OCI-LY3 (cell line): Measurements from ENCODE around the gene EGLN1.

Experiments
- H2AFZ ChIP-seq: fragments of 200-600, 300-600 bp; shearing (Covaris generic); 2 replicates; pipeline ENCODE4 v1.6.0; 2014; ENCODE audit warnings: antibody characterized with exemption, low read depth, low read length
- H3K27ac ChIP-seq: fragments of 200-600, 300-600 bp; sonication (generic); 2 replicates; pipeline ENCODE4 v1.5.1; 2014; ENCODE audit warnings: mild to moderate bottlenecking, low read length, moderate library complexity, mixed read lengths
- H3K27me3 ChIP-seq: fragments of 200-600, 300-600 bp; sonication (generic); 2 replicates; pipeline ENCODE4 v1.6.1; 2014; ENCODE audit warnings: low read depth, low read length, mixed read lengths
- H3K36me3 ChIP-seq: fragments of 200-600, 300-600 bp; sonication (generic); replicated peaks from 2 replicates; pipeline ENCODE3; 2014; ENCODE audit warnings: low read depth, low read length, mixed read lengths
- H3K4me1 ChIP-seq: fragments of 300-600, 200-600 bp; sonication (generic); 2 replicates; pipeline ENCODE4 v1.6.1; 2014; ENCODE audit warnings: low read length, mixed read lengths
- H3K4me2 ChIP-seq: fragments of 200-600, 300-600 bp; sonication (generic); 2 replicates; pipeline ENCODE4 v1.6.1; 2014; ENCODE audit warnings: low read length, mixed read lengths
- H3K4me3 ChIP-seq: fragments of 300-600, 200-600 bp; sonication (generic); 2 replicates; pipeline ENCODE4 v1.5.1; 2014; ENCODE audit warnings: antibody characterized with exemption, mild to moderate bottlenecking, low read length, moderate library complexity
- H3K79me2 ChIP-seq: fragments of 300-600, 200-600 bp; shearing (Covaris generic); 2 replicates; pipeline ENCODE4 v1.6.1; 2014; ENCODE audit warnings: mild to moderate bottlenecking, low read length, mixed read lengths
- H3K9ac ChIP-seq: fragments of 300-600, 200-600 bp; shearing (Covaris generic); 2 replicates; pipeline ENCODE4 v1.6.0; 2014; ENCODE audit warnings: mild to moderate bottlenecking, low read length, moderate library complexity
- H3K9me3 ChIP-seq: fragments of 200-600, 300-600 bp; shearing (Covaris generic); 2 replicates; pipeline ENCODE4 v1.6.1; 2014; ENCODE audit warnings: low read length, mixed read lengths; ENCODE audit not compliant: insufficient read depth
- H4K20me1 ChIP-seq: fragments of 200-600, 300-600 bp; sonication (generic); 2 replicates; pipeline ENCODE4 v1.6.1; 2016; ENCODE audit warnings: low read length, mixed read lengths; ENCODE audit not compliant: insufficient read depth
- CTCF ChIP-seq: fragments of 200-600, 300-600 bp; sonication (generic); IDR thresholded peaks from 2 replicates; pipeline ENCODE4 v1.5.1; 2014; ENCODE audit warnings: antibody characterized with exemption, low read length, low read depth
- EZH2phosphoT487 ChIP-seq: fragments of 200-600 bp; shearing (Covaris generic); IDR thresholded peaks from 2 replicates; pipeline ENCODE4 v1.6.1; 2018; ENCODE audit warnings: antibody characterized with exemption, mixed run types, low read depth

EGLN1 gene

GRCh38 chr1:231324660-231325059 is 97.4 kb downstream of the EGLN1 start:
- Histone ChIP-seq H3K79me2 (no peaks in the 10 kb centered on the region), H3K4me3 (no peak overlapping the region)
- TF ChIP-seq EZH2phosphoT487 (no peak), CTCF (no peak)

DNA sequence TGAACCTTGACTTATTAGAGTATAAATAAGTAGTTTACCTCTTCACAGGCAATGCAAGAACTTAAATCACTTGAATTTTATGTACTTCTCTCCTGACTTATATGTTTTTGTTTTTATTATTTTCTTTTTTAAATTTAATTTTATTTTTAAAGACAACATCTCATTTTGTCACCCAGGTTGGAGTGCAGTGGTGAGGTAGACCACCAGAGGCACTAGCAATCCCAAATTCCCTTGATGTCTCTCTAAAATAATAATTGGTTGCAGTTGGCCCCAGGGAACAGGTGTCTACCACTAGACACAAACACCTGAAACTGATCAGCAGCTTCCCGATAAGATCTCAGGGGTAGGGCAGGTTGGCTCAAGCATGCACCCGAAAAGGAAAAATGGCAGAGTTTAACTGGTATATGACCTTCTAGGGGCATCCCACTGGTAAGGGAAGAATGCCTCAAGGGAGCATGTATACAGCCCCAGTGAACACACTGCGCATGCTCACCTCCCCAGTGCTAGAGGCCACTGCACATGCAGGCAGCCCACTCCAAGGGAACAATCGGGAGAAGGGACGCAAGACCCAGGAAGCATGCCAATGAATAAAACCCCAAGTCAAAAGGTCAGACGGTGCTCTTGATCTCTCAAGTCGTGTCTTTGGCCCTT is 99.1 kb downstream of the EGLN1 start:
- no peaks in the 10 kb centered on the region for H3K79me2 ChIP-seq
- H3K4me1 ChIP-seq, result no peaks in the 10 kb centered on the region
- H3K4me2 ChIP-seq, result no peak overlapping the region
- no peaks in the 10 kb centered on the region for H4K20me1 ChIP-seq
- H3K9ac ChIP-seq, result no peak overlapping the region
- H3K36me3 ChIP-seq, result no peaks in the 10 kb centered on the region
- no peak overlapping the region for H3K27ac ChIP-seq
- H3K27me3 ChIP-seq, result no peaks in the 10 kb centered on the region
- no peak overlapping the region for H2AFZ ChIP-seq
- H3K4me3 ChIP-seq, result no peak overlapping the region
- no peaks in the 10 kb centered on the region for H3K9me3 ChIP-seq
- TF ChIP-seq EZH2phosphoT487, result no peak
- no peak for TF ChIP-seq CTCF

More at GRCh38 chr1:231324660-231325059, 97.4 kb downstream of the EGLN1 start:
- no peaks in the 10 kb centered on the region for H3K27me3 ChIP-seq
- H3K9ac ChIP-seq, result no peak overlapping the region
- no peak overlapping the region for H2AFZ ChIP-seq
- no peak overlapping the region for H3K27ac ChIP-seq
- H3K4me1 ChIP-seq, result peaks cover 6% of the 10 kb centered on the region
- H3K36me3 ChIP-seq, result no peaks in the 10 kb centered on the region
- no peaks in the 10 kb centered on the region for H4K20me1 ChIP-seq
- H3K4me2 ChIP-seq, result no peak overlapping the region
- no peaks in the 10 kb centered on the region for H3K9me3 ChIP-seq

DNA sequence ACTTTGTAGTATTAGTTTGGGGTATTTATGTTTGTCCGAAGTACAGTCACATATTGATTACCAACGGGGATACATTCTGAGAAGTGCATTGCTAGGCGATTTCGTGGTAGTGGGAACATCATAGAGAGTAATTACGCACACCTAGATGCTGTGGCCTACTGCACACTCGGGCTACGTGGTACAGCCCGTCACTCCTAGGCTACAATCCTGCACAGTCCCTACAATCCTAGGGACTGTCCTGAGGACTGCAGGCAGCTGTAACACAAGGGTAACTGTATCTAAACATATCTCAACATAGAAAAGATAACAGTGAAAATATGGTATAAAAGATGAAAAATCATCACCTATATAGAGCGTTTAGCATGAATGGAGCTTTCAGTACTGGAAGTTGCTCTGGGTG is 103.0 kb downstream of the EGLN1 start:
- no peak overlapping the region for H3K9ac ChIP-seq
- H3K36me3 ChIP-seq, result no peaks in the 10 kb centered on the region
- no peaks in the 10 kb centered on the region for H3K4me1 ChIP-seq
- H3K27ac ChIP-seq, result no peak overlapping the region
- H4K20me1 ChIP-seq, result no peaks in the 10 kb centered on the region
- H3K4me3 ChIP-seq, result no peak overlapping the region
- no peak overlapping the region for H2AFZ ChIP-seq
- H3K4me2 ChIP-seq, result no peak overlapping the region
- TF ChIP-seq EZH2phosphoT487 (no peak), CTCF (no peak)
- H3K79me2 ChIP-seq, result no peaks in the 10 kb centered on the region
- H3K27me3 ChIP-seq, result no peaks in the 10 kb centered on the region
- no peaks in the 10 kb centered on the region for H3K9me3 ChIP-seq

DNA sequence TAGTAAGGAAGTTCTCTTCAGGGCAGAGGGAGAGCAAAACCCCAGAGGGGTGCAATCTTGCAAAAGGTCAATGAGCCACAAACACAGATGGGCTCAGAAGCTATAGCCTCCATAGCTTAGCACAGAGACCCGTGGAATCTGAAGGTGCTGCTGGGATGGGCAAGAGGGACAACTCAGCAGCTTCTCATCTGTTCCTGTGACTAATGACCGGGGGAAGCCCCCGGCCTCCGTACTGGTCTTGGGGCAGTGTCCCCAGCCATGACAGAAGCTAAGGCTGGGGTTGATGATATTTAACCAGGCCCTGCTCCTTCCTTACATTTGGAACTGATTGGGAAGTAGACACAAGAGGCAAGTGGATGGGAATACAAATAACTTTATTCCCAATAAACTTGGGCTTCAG is 103.5 kb downstream of the EGLN1 start:
- no peaks in the 10 kb centered on the region for H3K36me3 ChIP-seq

More for the DNA sequence above, 103.5 kb downstream of the EGLN1 start:
- H3K4me1 ChIP-seq, result no peaks in the 10 kb centered on the region
- no peak overlapping the region for H3K4me2 ChIP-seq
- no peaks in the 10 kb centered on the region for H3K79me2 ChIP-seq
- H3K27ac ChIP-seq, result no peak overlapping the region
- TF ChIP-seq EZH2phosphoT487 (no peak), CTCF (no peak)
- no peak overlapping the region for H2AFZ ChIP-seq
- H3K9ac ChIP-seq, result no peak overlapping the region
- no peaks in the 10 kb centered on the region for H3K27me3 ChIP-seq
- H3K4me3 ChIP-seq, result no peak overlapping the region
- H4K20me1 ChIP-seq, result no peaks in the 10 kb centered on the region
- H3K9me3 ChIP-seq, result no peaks in the 10 kb centered on the region
